ENCODE results near the gene ZNF775.
A peak's percentile ranks its signal among the peaks of the same experiment; 100 is the strongest.

ZNF775 gene

GRCh38 chr7:150369748-150370501 is 9.2 kb upstream of the ZNF775 start:
- DNase-seq = no peak

- no peak for DNase-seq
These were observed 8.5 kb upstream of the ZNF775 start for GRCh38 chr7:150370612-150371071.

GRCh38 chr7:150371131-150371995 is 7.8 kb upstream of the ZNF775 start:
- no peak for DNase-seq

GRCh38 chr7:150371996-150372270 is 7.2 kb upstream of the ZNF775 start:
- DNase-seq = no peak

GRCh38 chr7:150372271-150373048 is 6.7 kb upstream of the ZNF775 start:
- no peak for DNase-seq

- no peak for DNase-seq
These were observed 5.9 kb upstream of the ZNF775 start for GRCh38 chr7:150373049-150373801.

- DNase-seq = no peak
These were observed 5.1 kb upstream of the ZNF775 start for GRCh38 chr7:150374026-150374425.

GRCh38 chr7:150374472-150374871 is 4.7 kb upstream of the ZNF775 start:
- DNase-seq = no peak

- DNase-seq = no peak
These were observed 3.2 kb upstream of the ZNF775 start for GRCh38 chr7:150375662-150376521.

- no peak for DNase-seq
These were observed 2.6 kb upstream of the ZNF775 start for GRCh38 chr7:150376560-150376959.

- no peak for DNase-seq
These were observed 1.9 kb upstream of the ZNF775 start for GRCh38 chr7:150377196-150377595.

- no peak for DNase-seq
These were observed 1.5 kb upstream of the ZNF775 start for GRCh38 chr7:150377635-150378034.

- DNase-seq = peak; percentile 31
These were observed 846 bp upstream of the ZNF775 start for GRCh38 chr7:150378115-150378852.

GRCh38 chr7:150379441-150380379 is 580 bp downstream of the ZNF775 start:
- no peak for DNase-seq

- DNase-seq = no peak
These were observed 1.3 kb downstream of the ZNF775 start for GRCh38 chr7:150380463-150380862.

GRCh38 chr7:150381096-150381495 is 2.0 kb downstream of the ZNF775 start:
- no peak for DNase-seq

- no peak for DNase-seq
These were observed 2.6 kb downstream of the ZNF775 start for GRCh38 chr7:150381785-150382122.

- no peak for DNase-seq
These were observed 3.2 kb downstream of the ZNF775 start for GRCh38 chr7:150382123-150382843.

- no peak for DNase-seq
These were observed 3.7 kb downstream of the ZNF775 start for GRCh38 chr7:150382844-150383225.

Measured in GDM1 (cell line).